HG03060 (cell line): ENCODE measurements around the gene ARHGAP23.

Source experiments
- ATAC-seq: cut with Tn5 transposase; IDR thresholded peaks from one replicate; pipeline ENCODE4 v1.9.1; 2021; ENCODE audit warnings: low read depth, moderate number of reproducible peaks; ENCODE audit not compliant: unreplicated experiment

ARHGAP23 gene

GRCh38 chr17:38542286-38542685 lies 114.0 kb downstream of the ARHGAP23 start:
- no peak for ATAC-seq

GRCh38 chr17:38543403-38544174 lies 115.3 kb downstream of the ARHGAP23 start:
- ATAC-seq: no peak

- no peak for ATAC-seq
Measured at GRCh38 chr17:38544175-38544838, 116.0 kb downstream of the ARHGAP23 start.

DNA sequence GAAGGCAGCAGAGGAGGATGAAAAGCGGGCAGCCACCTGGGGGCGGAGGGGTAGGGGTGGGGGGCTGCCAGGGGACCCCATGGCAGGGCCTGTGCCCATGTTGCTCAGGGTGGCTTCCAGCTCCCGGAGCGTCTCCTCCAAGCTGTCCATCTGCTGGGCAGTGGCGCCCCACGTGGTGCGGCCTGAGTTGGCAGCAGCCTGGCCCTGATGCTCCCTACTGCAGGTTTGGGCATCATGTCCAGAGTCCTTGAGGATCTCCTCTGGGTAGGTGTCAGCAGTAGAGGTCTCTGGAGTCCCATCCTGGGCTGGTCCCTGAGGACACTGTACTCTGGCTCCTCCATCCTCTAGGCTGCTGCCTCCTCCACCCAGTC lies 116.6 kb downstream of the ARHGAP23 start:
- ATAC-seq: no peak

- no peak for ATAC-seq
Measured at GRCh38 chr17:38545531-38546225, 117.4 kb downstream of the ARHGAP23 start.

- no peak for ATAC-seq
Measured at GRCh38 chr17:38546396-38546795, 118.1 kb downstream of the ARHGAP23 start.

DNA sequence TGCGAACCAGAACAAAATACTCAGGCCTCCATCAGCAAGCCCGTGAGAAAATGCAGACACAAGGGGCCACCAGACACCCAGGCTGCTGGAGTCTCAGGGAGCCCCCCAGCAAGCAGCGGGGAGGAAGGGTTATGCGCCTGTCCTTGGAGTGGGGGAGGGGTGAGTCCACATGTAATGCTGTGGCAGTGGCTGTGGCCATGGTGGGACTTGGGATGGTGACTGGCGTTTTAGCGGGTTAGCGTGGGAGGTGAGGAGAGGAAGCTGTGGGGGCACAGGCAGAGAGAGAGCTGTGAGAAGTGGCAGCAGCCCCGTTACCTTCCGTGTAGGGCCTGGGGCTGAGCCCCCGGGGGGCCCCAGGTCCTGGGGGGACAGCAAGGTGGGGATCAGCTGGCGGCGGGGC lies 119.2 kb downstream of the ARHGAP23 start:
- no peak for ATAC-seq

DNA sequence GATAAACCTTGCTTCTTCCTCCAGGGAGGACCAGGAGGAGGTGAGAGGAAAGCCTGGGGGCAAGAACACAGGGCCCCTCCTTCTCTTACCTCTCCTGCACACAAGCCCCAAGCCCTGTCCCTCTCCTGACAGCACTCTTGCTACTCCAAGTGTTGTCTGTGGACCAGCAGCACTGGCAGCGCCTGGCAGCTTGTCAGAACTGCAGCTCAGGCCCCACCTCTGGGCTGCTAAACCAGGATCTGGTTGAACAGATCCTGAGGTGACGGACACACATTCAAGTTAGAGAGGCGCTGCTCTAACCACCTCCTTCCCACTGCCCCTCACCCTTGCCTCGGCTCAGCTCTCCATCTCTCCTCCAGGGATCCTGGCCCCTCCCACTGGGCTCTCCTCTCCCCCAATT lies 121.0 kb downstream of the ARHGAP23 start:
- ATAC-seq: no peak

DNA sequence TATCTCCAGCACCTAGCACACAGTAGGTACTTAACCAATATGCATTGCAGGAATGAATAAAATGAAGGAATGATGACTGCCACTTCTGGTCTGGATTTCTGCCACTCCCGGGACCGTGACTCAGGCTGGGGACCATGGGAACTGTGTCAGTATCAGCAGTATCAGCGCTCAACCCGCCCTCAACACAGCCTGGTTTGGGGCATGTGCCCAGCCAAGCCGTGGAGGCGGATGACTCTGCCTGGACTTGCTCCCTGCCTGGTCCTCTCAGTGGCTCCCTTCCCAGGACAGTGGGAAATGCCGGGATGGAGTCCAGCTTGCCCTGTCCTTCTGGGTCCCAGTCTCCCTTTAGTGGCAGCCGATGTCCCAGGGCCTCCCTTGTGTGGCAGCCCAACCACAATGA lies 122.4 kb downstream of the ARHGAP23 start:
- ATAC-seq: no peak

- no peak for ATAC-seq
Measured at GRCh38 chr17:38551121-38551520, 122.9 kb downstream of the ARHGAP23 start.

DNA sequence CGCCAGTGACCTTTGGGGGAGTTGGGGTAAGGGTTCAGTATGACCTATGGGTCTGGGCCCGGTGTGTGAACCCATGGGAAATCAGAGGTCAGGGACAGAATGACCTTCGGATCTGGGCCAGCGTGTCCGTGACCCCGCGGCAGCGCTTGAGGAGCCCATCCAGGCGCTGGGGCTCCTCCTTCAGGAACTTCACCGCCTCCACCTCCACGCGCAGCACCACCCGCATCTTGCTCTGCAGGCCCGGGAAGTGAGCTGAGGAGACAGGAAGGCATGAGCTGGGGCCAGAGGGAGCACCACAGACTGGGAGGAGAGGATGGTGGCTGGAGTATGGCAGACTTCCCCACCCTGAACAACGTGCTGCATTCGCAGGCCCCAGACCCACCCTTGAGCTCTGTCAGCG lies 124.1 kb downstream of the ARHGAP23 start:
- ATAC-seq: no peak

DNA sequence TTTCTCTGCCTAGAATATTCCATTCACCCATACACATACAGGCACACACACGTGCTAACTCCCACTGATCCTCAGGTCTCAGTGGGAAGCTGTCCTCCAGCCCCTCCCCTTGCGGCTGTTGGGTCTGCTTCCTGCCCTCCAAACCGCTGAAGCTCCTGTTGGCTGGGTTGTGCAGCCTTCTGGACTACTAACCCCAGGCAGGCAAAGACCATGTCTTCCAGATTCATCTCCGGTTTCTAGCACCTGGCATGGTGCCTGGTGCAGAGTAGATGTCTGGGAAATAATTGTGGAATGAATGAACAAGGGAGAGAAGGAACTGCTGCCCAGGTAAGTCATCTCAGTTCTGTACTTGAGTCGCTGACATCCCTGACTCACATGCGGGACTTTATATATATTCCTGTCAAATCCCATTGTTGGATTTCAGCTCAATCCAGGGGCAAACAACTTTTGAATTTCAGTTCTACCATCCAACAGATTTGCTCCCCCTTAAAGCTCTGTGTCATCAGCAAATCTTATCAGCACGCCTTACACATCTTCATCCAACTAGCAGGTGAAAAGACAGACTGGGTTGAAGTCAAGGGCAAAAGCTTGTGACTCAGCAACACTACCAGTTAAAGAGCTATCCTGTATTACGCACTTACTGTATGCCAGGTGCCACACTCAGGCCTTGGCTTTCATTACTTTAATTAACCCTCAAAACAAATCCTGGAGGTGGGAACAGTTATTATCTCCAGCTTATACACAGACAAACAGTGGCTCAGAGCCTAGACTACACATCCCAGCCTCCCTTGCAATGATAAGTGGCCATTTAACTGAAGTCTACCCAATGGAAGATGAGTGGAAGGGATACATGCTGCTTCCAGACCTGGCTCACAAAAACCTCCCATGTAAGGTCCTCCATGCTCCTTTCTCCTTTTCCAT lies 126.4 kb downstream of the ARHGAP23 start:
- ATAC-seq: no peak

- ATAC-seq: no peak
Measured at GRCh38 chr17:38556239-38556638, 128.0 kb downstream of the ARHGAP23 start.

GRCh38 chr17:38557396-38557795 lies 129.1 kb downstream of the ARHGAP23 start:
- ATAC-seq: no peak

- peak; percentile 64 for ATAC-seq
Measured at GRCh38 chr17:38557836-38558727, 129.8 kb downstream of the ARHGAP23 start.

DNA sequence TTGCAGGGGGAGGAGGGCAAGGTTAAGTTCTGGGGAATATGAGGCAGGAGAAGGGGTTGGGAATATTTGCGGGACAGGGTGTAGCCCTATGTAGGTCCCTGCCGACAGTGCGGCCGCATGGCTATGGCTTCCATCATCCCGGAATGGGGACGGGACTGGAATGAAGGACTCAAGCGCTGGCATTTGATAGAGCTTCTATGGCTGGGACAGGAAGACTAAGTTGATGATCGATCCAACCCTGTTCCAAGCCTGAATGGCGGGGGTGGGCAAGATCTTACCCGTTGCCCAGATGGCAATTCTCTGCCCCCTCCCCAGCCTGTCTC lies 130.4 kb downstream of the ARHGAP23 start:
- ATAC-seq: no peak

DNA sequence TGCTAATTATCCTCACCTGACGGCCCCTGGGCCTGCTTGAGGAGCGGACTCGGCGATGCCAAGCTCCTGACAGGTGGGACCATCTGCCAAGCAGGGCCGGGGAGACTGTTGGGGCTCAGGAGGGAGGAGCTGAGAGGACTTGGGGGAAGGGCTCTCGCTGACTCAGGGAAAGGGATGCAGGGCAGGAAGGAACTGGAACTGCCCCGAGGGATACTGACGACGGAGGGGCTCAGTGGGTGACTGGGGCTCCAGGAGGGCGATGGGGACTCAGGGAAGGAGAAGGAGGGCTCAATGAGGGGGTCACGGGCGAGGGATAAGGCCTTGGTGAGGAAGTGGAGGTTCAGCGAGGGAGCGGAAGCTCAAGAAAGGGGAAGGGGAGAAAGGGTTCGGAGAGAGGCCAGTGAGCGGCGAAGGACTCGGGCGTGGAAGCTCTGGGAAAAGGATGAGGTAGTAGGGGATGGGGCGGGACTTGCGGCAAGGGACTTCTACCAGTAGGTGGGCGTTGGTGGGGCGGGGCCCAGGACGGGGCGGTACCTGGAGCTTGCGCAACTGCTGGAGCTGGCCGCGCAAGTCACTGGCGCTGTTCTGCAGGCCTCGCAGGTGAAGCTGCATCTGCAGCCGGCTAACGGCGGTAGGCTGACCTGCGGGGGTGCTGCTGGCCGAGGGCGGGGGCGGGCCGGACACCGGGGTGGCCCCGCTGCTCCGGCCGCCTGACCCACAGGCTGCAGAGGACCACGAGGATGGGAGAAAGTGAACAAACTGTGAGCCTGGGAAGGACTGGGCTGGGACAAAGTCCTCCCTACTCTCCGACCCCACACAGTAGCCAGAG lies 131.0 kb downstream of the ARHGAP23 start:
- ATAC-seq: no peak

DNA sequence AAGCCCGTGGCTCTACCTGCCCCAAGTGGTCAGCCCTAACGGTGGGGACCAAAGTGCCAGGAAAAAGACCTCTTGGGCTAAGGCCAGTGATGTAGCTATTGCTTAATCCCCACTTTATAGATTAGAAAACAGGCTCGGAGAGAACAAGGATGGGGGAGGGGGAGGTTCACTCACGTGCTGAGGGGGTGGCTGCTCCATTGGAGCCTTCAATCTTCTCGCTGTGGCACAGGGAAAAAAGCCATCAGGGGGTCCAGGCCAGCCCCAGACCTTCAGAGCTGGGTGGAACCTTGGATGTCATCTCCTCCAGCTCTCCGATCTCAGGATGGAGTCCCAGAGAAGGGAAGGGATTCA lies 131.6 kb downstream of the ARHGAP23 start:
- no peak for ATAC-seq
